ENCODE results near the gene RINL.
A peak's percentile ranks its signal among the peaks of the same experiment; 100 is the strongest.

Gene RINL

DNA sequence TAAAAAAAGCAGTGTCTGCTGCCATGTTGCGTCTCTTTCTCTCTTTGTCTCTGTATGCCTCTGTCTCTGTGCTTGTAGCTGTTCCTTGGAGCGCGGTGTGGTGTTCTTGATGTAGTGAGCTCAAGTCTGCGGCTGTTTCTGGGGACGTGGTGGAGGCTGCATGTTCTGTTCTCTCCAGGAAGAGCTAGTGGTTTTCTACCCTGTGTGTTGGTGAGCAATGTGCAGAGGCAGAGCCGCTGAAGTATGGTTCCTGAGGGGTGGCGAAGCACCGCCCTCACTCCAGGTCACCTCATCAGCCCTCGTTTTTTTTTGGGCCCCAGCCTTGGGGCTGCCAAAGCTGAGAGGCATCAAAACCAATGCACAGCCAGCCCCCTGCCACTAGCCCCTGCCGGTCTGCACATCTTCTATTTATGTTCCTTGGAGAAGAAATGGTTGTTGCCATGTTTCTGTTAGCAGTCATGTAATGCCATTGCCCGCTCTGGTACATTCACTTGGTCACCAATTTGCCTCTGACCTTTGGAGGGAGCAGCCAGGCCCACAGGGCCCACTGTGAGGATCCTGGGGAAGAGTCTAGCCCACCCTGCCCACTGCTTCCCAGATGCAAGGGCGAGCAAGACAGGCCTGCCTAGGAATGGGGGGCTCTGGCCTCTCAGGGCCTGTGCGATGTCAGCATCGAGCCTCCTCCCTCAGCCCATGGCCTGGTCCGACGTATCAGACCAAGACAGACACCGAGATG lies 35.5 kb downstream of the RINL start:
- peak overlapping the region; percentile 100 for H3K27ac ChIP-seq
- TF ChIP-seq ZFX (IDR thresholded peaks at IDR 0.05; ENCODE audit: borderline replicate concordance) = no peak
- TF ChIP-seq, protein P1, sequence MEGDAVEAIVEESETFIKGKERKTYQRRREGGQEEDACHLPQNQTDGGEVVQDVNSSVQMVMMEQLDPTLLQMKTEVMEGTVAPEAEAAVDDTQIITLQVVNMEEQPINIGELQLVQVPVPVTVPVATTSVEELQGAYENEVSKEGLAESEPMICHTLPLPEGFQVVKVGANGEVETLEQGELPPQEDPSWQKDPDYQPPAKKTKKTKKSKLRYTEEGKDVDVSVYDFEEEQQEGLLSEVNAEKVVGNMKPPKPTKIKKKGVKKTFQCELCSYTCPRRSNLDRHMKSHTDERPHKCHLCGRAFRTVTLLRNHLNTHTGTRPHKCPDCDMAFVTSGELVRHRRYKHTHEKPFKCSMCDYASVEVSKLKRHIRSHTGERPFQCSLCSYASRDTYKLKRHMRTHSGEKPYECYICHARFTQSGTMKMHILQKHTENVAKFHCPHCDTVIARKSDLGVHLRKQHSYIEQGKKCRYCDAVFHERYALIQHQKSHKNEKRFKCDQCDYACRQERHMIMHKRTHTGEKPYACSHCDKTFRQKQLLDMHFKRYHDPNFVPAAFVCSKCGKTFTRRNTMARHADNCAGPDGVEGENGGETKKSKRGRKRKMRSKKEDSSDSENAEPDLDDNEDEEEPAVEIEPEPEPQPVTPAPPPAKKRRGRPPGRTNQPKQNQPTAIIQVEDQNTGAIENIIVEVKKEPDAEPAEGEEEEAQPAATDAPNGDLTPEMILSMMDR (IDR thresholded peaks at IDR 0.05) = no peak

DNA sequence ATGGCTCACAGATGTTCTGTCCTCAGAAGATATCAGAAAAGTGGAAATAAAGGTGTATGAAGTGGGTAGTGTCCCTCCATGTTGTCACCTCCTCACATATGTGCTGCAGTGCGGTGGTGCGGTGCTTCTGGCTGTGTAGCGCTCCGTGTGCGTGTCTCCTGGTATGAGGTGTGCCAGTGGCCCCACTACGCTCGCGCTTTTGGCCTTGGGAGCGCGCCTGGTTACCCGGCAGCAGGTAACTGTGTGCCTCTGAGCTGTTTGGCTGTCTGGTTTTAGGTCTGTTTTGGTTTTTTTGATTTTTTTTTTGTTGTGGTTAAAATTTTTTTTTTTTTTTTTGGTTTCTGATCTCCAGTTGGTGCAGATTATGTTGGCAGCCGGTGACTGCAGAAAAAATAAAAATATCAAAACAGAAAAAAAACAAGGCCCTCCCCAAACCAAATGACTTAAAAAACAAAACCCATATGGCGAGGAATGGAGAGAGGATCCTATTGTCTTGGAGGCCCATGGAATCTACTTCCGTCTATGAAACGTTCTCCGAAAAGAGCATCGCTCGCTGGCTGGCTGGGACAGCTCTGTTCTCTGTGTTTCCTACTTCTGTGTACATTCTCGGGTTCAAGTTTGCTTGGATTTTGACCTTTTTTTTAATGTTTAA lies 36.2 kb downstream of the RINL start:
- TF ChIP-seq, protein P1 (IDR thresholded peaks at IDR 0.05) = no peak
- no peak for TF ChIP-seq ZFX (IDR thresholded peaks at IDR 0.05; ENCODE audit: borderline replicate concordance)
- H3K27ac ChIP-seq = peak overlapping the region; percentile 100

DNA sequence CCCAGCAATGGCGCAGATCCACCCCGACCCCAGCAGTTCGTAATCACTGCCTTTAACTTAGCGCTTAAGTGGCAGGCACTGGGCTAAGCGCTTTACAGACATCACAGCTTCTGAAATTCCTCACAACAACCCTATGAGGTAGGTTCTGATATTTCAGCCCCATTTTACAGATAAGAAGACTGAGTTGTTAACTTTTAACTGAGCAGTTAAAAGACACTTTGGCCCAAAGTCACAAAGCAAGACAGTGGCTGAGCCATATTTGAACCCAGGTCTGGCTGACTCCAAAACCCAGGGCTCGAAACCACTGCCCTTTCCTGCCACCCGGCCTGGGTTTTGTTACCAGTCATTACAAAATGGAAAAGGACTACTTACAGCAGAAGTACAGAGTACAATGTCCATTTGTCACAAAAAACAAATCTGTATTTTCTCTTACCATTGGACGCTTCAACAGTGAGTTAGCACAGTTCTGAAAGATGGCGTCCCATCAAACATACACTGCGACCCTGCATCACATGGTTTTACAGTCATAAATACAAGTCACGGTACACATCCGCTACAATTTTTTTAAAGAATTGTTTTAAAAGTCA lies 36.8 kb downstream of the RINL start:
- TF ChIP-seq ZFX (IDR thresholded peaks at IDR 0.05; ENCODE audit: borderline replicate concordance) = no peak
- TF ChIP-seq, protein P1 (IDR thresholded peaks at IDR 0.05) = no peak
- H3K27ac ChIP-seq = peak overlapping the region; percentile 100

DNA sequence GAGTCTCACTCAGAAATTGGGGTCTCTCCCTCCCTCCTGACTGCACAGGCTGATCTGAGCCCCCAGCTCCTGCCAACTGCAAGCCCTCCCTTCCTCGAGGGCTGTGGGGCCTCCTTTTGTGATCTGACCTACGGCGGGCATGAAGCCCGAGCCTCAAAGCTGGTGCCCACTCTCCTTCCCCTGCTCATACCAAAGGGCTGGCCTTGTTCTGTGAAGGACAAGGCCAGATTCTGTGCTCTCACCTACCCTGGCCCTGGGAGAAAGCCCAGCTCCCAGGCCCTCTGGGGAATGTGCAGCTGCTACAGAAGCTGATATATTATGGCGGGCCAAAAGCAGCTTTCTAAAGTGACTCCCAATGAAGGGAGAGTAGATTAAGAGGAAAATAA lies 37.5 kb downstream of the RINL start:
- TF ChIP-seq, protein P1 (IDR thresholded peaks at IDR 0.05) = no peak
- no peak for TF ChIP-seq ZFX (IDR thresholded peaks at IDR 0.05; ENCODE audit: borderline replicate concordance)
- H3K27ac ChIP-seq = peak overlapping the region; percentile 100

DNA sequence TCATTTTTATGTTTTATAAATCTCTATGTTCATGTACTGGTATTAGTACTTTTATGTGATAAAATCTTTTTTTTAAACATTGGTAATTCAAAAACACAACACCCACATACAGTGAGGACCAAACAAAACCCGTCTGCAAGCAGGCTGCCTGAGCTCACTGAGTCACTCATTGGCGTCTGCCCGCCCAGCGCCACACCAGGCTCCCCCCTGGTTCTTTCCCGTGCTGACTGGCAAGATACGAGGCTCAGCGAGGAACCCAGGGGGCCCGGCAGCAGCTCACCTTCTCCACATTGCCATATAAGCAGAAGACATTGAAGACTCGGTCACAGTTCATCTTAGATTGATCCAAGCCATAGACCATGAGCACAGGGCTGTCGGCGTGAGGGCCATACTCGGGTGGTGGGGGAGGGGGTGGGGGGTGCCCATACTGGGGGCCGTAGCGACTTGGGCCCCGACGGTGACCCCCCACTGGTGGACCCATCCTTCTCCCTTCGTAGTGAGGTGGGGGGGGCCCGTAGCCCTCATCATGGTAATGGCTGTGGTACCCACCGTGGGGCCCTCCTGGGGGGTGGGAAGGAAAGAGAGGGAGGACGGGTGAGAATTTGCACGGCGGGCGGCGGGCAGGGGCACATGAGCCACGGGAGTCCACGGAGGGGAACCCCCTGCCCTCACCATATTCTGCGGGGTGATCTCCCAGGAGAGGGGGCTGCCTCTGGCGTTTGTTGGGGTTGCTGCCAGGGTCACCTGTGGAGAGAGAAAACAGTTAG lies 38.1 kb downstream of the RINL start:
- peak overlapping the region; percentile 100 for H3K27ac ChIP-seq
- no peak for TF ChIP-seq ZFX (IDR thresholded peaks at IDR 0.05; ENCODE audit: borderline replicate concordance)
- TF ChIP-seq, protein P1 (IDR thresholded peaks at IDR 0.05) = no peak

DNA sequence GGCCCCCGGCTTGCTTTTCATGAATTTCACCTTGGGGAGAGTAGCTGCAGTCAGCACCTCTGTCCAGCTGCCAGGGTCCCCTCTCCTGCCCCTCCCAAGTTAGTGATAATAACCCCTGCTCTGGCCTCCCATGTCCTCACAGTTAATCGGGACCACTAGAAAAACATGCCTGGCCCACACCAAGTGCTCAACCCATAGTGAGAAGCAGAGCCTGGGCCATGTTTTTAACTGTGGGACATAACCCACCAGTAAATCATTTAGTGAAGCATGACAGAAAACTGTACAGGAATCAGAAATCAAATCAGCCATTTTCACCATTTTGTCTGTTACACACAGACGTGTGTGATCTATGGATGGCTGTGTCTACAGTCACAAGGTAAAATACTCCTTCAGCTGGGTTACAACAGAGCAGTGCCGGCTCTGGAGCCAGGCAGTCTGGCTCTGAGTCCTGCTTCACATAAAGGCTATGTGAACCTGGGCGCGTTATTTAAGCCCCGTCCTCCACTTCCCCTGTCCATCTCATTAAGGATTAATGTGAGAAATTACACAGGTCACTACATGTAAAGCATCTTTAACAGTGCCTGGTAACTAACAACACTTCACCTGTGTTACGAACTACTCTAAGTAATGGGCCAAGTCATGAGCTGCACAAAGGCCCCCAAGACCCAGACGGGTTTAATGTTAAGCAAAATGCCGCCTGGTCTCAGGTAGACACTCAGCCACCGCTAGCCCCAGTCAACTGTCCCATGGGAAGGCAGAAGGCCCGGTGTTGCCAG lies 38.9 kb downstream of the RINL start:
- peak overlapping the region; percentile 100 for H3K27ac ChIP-seq
- TF ChIP-seq, protein P1 (IDR thresholded peaks at IDR 0.05) = no peak
- no peak for TF ChIP-seq ZFX (IDR thresholded peaks at IDR 0.05; ENCODE audit: borderline replicate concordance)

Data from 22Rv1 (cell line).